SU-DHL-6 (cell line): ENCODE measurements around the gene SYNC.

Experiments
- H2AFZ ChIP-seq: fragments of 200-600 bp; sonication (generic); 2 replicates; pipeline ENCODE4 v1.6.1; 2014; ENCODE audit warnings: low read depth, mild to moderate bottlenecking, moderate library complexity, mixed read lengths, antibody characterized with exemption, low read length; ENCODE audit not compliant: severe bottlenecking
- H3F3A ChIP-seq: fragments of 200-600 bp; shearing (Covaris generic); 2 replicates; pipeline ENCODE4 v1.6.0; 2016; ENCODE audit warnings: antibody characterized with exemption, mild to moderate bottlenecking; ENCODE audit not compliant: insufficient read depth
- H3K27ac ChIP-seq: fragments of 200-600 bp; sonication (generic); 2 replicates; pipeline ENCODE4 v1.5.1; 2016; ENCODE audit warnings: low read depth, mild to moderate bottlenecking, low read length, moderate library complexity, mixed read lengths
- H3K27me3 ChIP-seq: fragments of 200-600 bp; sonication (generic), shearing (Covaris generic); 2 replicates; pipeline ENCODE4 v1.6.0; 2014; ENCODE audit warnings: mild to moderate bottlenecking, low read length
- H3K36me3 ChIP-seq: fragments of 200-600 bp; sonication (generic); 2 replicates; pipeline ENCODE4 v1.6.1; 2014; ENCODE audit warnings: mild to moderate bottlenecking, low read length, mixed read lengths
- H3K4me2 ChIP-seq: fragments of 300-600, 200-600 bp; shearing (Covaris generic), sonication (generic); 2 replicates; pipeline ENCODE4 v1.6.0; 2014; ENCODE audit warnings: low read length, low read depth, mild to moderate bottlenecking; ENCODE audit not compliant: poor library complexity, severe bottlenecking
- H3K4me3 ChIP-seq: fragments of 200-600 bp; sonication (generic); 2 replicates; pipeline ENCODE4 v1.5.1; 2014; ENCODE audit warnings: antibody characterized with exemption, low read length, mild to moderate bottlenecking, mixed read lengths; ENCODE audit not compliant: insufficient read depth, poor library complexity, severe bottlenecking
- H3K79me2 ChIP-seq: fragments of 200-600 bp; sonication (generic); 2 replicates; pipeline ENCODE4 v1.6.1; 2014; ENCODE audit warnings: mild to moderate bottlenecking, low read length, moderate library complexity; ENCODE audit not compliant: insufficient read depth
- H3K9ac ChIP-seq: fragments of 200-600 bp; sonication (generic); 2 replicates; pipeline ENCODE4 v1.7.0; 2014; ENCODE audit warnings: mild to moderate bottlenecking, low read length
- H3K9me2 ChIP-seq: fragments of 200-600 bp; sonication (generic); replicated peaks from 2 replicates; pipeline ENCODE4 v1.6.1; 2014; ENCODE audit warnings: low read length; ENCODE audit not compliant: insufficient read depth
- H3K9me3 ChIP-seq: fragments of 200-600 bp; sonication (generic); 2 replicates; pipeline ENCODE4 v1.6.1; 2014; ENCODE audit warnings: low read length, mixed read lengths; ENCODE audit not compliant: insufficient read depth
- H4K20me1 ChIP-seq: fragments of 200-600 bp; sonication (generic); 2 replicates; pipeline ENCODE4 v1.6.1; 2014; ENCODE audit warnings: low read depth, mild to moderate bottlenecking, antibody characterized with exemption, low read length, moderate library complexity, mixed read lengths
- EZH2phosphoT487 ChIP-seq: fragments of 200-600 bp; sonication (generic), shearing (Covaris generic); conservative IDR thresholded peaks from 2 replicates; pipeline ENCODE4 v1.6.1; 2018; ENCODE audit warnings: mild to moderate bottlenecking, antibody characterized with exemption, low read length, moderate library complexity, mixed read lengths
- TF ChIP-seq, protein P1 (sequence below): fragments of 200-600 bp; sonication (generic); IDR thresholded peaks from one replicate; pipeline ENCODE4 v1.5.1; 2017; ENCODE audit warnings: antibody characterized with exemption, mild to moderate bottlenecking, low read length, moderate library complexity; ENCODE audit not compliant: insufficient read depth, poor library complexity, severe bottlenecking

Gene SYNC

DNA sequence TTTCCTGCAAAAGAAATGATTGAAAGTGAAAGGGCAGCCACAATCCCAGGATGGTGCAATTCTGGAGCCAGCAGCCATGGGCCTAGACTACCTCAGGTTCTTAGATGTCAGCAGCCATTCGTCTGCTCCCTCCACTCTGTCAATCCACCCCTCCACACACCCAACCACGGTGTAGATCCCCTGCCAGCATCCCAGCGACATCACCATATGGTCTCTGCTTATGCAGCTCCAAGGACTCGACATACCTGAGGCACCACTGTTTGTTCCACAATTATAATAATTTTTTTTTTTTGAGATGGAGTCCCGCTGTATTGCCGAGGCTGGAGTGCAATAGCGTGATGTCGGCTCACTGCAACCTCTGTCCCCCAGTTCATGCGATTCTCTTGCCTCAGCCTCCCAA lies 6.5 kb downstream of the SYNC start:
- H2AFZ ChIP-seq, result no peak overlapping the region
- H3K27ac ChIP-seq, result no peak overlapping the region
- H3K4me3 ChIP-seq, result no peak overlapping the region
- no peaks in the 10 kb centered on the region for H3K79me2 ChIP-seq
- no peaks in the 10 kb centered on the region for H3K9me3 ChIP-seq
- no peaks in the 10 kb centered on the region for H3F3A ChIP-seq
- no peak overlapping the region for H3K4me2 ChIP-seq
- TF ChIP-seq EZH2phosphoT487, result no peak
- TF ChIP-seq, protein P1, sequence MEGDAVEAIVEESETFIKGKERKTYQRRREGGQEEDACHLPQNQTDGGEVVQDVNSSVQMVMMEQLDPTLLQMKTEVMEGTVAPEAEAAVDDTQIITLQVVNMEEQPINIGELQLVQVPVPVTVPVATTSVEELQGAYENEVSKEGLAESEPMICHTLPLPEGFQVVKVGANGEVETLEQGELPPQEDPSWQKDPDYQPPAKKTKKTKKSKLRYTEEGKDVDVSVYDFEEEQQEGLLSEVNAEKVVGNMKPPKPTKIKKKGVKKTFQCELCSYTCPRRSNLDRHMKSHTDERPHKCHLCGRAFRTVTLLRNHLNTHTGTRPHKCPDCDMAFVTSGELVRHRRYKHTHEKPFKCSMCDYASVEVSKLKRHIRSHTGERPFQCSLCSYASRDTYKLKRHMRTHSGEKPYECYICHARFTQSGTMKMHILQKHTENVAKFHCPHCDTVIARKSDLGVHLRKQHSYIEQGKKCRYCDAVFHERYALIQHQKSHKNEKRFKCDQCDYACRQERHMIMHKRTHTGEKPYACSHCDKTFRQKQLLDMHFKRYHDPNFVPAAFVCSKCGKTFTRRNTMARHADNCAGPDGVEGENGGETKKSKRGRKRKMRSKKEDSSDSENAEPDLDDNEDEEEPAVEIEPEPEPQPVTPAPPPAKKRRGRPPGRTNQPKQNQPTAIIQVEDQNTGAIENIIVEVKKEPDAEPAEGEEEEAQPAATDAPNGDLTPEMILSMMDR, result no peak
- H3K9me2 ChIP-seq, result no peaks in the 10 kb centered on the region
- no peak overlapping the region for H3K9ac ChIP-seq
- no peaks in the 10 kb centered on the region for H3K27me3 ChIP-seq
- H3K36me3 ChIP-seq, result no peaks in the 10 kb centered on the region
- H4K20me1 ChIP-seq, result no peaks in the 10 kb centered on the region

DNA sequence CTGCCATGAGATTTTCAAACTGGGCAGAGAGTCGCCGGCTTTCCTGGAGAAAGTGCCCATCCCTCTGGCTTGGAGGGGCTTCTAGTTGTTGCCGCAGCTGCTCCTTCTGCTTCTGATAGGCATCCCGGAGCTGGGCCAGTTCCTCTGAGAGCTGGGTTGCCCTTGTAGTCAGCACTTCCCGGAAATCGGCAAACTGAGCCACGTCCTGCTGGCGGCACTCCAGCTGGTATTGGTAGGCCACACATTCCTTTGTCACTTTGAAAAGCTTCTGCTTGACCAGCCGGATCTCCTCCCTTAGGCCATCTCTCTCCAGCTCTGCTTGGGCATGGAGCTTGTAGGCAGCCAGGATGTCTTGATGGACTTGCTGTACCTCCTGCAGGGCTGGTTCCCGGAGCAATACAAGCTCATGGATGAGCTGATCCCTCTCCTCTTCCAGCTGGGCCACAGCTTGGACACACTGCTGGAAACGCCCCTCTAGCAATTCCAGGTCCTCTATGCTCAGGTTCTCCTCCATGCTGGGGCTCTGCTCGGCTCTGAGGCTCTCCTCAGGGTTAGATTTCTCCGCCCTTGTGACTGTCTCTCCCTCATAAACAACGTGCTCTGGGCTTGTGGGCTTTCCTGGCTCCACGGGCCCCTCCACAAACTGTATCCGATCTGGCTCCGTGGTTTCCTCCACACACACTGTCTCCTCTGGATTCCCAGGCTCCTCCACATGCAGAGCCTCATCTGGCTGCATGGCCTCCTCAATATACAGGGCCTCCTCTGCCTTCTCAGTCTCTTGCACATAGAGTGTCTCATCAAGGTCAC lies 7.3 kb downstream of the SYNC start:
- H2AFZ ChIP-seq, result no peak overlapping the region
- no peaks in the 10 kb centered on the region for H3K27me3 ChIP-seq
- no peak overlapping the region for H3K9ac ChIP-seq
- no peak overlapping the region for H3K4me3 ChIP-seq
- no peaks in the 10 kb centered on the region for H3K9me2 ChIP-seq
- TF ChIP-seq EZH2phosphoT487, result no peak
- TF ChIP-seq, protein P1, result no peak
- no peaks in the 10 kb centered on the region for H3F3A ChIP-seq
- H3K4me2 ChIP-seq, result no peak overlapping the region
- no peaks in the 10 kb centered on the region for H3K36me3 ChIP-seq
- H3K9me3 ChIP-seq, result no peaks in the 10 kb centered on the region
- no peaks in the 10 kb centered on the region for H3K79me2 ChIP-seq
- H4K20me1 ChIP-seq, result no peaks in the 10 kb centered on the region
- H3K27ac ChIP-seq, result no peak overlapping the region

DNA sequence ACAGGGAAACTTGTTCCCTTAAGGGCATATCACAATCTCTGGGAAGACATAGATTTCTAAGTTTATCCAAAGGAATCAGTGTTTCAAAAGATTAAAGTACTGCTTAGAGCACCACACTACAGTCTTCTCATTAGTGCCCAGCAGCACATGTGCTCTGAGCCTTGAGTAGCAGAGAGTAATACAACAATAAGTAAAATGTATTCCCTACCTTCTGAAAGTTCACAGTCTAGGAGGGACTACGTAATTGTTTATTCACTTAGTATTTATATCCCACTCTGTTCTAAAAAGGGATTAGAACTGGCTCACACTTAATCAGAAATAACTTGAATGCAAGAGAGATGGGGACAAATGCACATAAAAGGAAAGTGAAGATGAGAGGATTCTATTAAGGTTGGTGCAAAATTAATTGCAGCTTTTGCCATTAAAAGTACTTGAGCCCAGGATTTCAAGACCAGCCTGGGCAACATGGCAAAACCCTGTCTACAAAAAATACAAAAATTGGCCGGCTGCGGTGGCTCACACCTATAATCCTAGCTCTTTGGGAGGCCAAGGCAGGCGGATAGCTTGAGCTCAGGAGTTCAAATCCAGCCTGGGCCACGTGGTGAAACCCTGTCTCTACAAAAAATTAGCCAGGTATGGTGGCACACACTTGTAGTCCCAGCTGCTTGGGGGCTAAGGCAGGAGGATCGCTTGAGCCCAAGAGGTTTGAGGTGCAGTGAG lies 9.0 kb downstream of the SYNC start:
- Histone ChIP-seq H3K9me2 (no peaks in the 10 kb centered on the region), H4K20me1 (no peaks in the 10 kb centered on the region), H3K27me3 (no peaks in the 10 kb centered on the region), H2AFZ (no peak overlapping the region), H3K79me2 (no peaks in the 10 kb centered on the region), H3K9ac (no peak overlapping the region), H3K9me3 (no peaks in the 10 kb centered on the region), H3K36me3 (no peaks in the 10 kb centered on the region), H3K4me3 (no peak overlapping the region), H3K4me2 (no peak overlapping the region), H3K27ac (no peak overlapping the region), H3F3A (no peaks in the 10 kb centered on the region)
- TF ChIP-seq, protein P1, result no peak
- TF ChIP-seq EZH2phosphoT487, result no peak
